HEK293T (cell line): ENCODE measurements around the gene PRKG1.

ENCODE experiments used
- ARNT ChIP-seq: fragments of 450-650 bp; IDR thresholded peaks from 2 replicates; pipeline ENCODE4 v1.6.1; 2017; ENCODE audit warnings: mild to moderate bottlenecking
- FOXK2 ChIP-seq: fragments of 450-650 bp; IDR thresholded peaks from 2 replicates; pipeline ENCODE4 v1.6.1; 2016; ENCODE audit warnings: mild to moderate bottlenecking
- NFRKB ChIP-seq: fragments of 450-650 bp; IDR thresholded peaks from 2 replicates; pipeline ENCODE4 v1.6.1; 2016; ENCODE audit warnings: mild to moderate bottlenecking, moderate library complexity
- SUZ12 ChIP-seq: fragments of 450-650 bp; IDR thresholded peaks from 2 replicates; pipeline ENCODE4 v1.6.1; 2016; ENCODE audit warnings: mild to moderate bottlenecking
- TARDBP ChIP-seq: fragments of 450-650 bp; IDR thresholded peaks from 2 replicates; pipeline ENCODE4 v1.6.1; 2016
- ZNF384 ChIP-seq: fragments of 450-650 bp; IDR thresholded peaks from 2 replicates; pipeline ENCODE4 v1.6.1; 2016

GRCh38 chr10:51144161-51144781 lies 70.0 kb downstream of the PRKG1 start:
- TF ChIP-seq ZNF384 (no peak), FOXK2 (no peak), TARDBP (no peak), NFRKB (no peak), ARNT (no peak), SUZ12 (no peak)
